SH-SY5Y (cell line): ENCODE measurements around the gene SNED1.

Experiments
- GATA2 ChIP-seq: IDR thresholded peaks from 2 replicates; pipeline ENCODE4 v1.6.1; 2011; ENCODE audit warnings: mild to moderate bottlenecking, low read depth, low read length
- GATA3 ChIP-seq: IDR thresholded peaks from 2 replicates; pipeline ENCODE4 v1.6.1; 2011; ENCODE audit warnings: low read depth, mild to moderate bottlenecking, low read length, moderate library complexity

The SNED1 gene

GRCh38 chr2:241110089-241110606 lies 111.7 kb downstream of the SNED1 start:
- no peak for TF ChIP-seq GATA2
- no peak for TF ChIP-seq GATA3

GRCh38 chr2:241110607-241111439 lies 112.4 kb downstream of the SNED1 start:
- TF ChIP-seq GATA2 (no peak), GATA3 (no peak)

DNA sequence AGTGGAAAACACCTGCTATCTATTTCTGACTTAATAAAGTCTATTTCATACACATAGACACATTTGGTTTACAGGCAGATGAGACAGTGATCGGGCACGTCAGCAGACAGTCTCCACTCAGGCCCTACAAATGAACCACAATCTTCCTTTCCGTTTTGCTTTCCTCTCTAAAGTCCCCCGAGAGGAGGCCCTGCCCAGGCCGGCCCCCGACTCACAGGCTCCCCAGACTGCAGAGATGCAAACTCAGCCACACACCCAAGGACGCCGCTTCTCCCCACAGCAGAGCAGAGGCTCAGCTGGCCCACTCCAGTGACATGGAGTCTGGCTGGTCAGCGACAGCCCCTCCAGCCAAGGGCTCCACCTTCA lies 113.0 kb downstream of the SNED1 start:
- TF ChIP-seq GATA2: no peak
- no peak for TF ChIP-seq GATA3

- TF ChIP-seq GATA3 (no peak), GATA2 (no peak)
Measured at GRCh38 chr2:241112046-241112445, 113.6 kb downstream of the SNED1 start.

DNA sequence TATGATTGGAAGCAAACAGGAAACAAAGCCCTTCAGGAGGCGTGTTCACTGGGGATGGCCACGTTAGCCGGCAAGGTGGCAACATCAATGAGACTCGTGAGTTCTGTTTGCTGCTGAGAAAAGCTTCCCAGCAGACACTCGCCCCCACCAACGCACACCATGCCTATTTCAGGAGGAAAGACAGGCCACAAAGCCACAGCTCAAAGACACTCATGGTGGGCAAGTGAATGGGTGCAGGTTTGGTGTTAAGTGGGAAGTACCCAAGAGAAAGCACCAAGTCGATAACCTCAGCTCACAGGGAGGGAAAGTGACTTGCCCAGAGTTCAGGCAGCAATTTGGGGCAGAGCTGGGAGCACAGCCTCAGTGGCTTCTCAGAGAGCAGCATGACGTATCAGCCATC lies 114.2 kb downstream of the SNED1 start:
- no peak for TF ChIP-seq GATA2
- TF ChIP-seq GATA3: no peak

- TF ChIP-seq GATA2 (no peak), GATA3 (no peak)
Measured at GRCh38 chr2:241114836-241115235, 116.4 kb downstream of the SNED1 start.

- no peak for TF ChIP-seq GATA2
- TF ChIP-seq GATA3: no peak
Measured at GRCh38 chr2:241115361-241115760, 116.9 kb downstream of the SNED1 start.

GRCh38 chr2:241116606-241117560 lies 118.5 kb downstream of the SNED1 start:
- TF ChIP-seq GATA3: no peak
- TF ChIP-seq GATA2: no peak

GRCh38 chr2:241118737-241119505 lies 120.5 kb downstream of the SNED1 start:
- TF ChIP-seq GATA3 (no peak), GATA2 (no peak)

DNA sequence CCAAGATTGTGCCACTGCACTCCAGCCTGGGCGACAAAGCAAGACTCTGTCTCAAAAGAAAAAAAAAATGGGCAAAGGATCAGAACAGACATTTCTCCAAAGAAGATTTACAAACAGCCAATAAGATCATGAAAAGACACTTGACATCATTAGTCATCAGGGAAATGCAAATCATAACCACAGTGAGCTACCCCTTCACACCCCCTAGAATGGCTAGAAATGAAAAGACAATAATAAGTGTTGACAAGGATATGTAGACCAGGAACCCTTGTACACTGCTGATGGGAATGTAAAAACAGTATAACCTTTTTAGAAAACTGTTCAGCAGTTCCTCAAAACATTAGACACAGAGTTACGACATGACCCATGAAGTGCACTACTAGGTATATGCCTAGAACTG lies 122.0 kb downstream of the SNED1 start:
- no peak for TF ChIP-seq GATA3
- no peak for TF ChIP-seq GATA2

DNA sequence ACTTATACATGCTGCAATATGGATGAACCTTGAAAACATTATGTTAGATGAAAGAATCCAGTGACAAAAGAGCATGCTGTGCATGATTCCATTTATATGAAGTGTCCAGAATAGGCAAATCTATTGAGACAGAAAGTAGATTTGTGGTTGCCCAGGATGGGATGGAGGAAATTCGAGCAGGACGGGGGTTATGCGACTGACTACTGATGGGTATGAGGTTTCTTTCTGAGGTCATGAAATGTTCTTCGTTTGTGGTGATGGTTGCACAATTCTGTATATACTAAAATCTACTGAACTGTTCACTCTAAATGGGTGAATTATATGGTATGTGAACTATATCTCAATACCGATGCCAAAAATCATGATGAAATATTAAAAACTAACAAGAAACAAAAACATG lies 122.6 kb downstream of the SNED1 start:
- no peak for TF ChIP-seq GATA3
- TF ChIP-seq GATA2: no peak

DNA sequence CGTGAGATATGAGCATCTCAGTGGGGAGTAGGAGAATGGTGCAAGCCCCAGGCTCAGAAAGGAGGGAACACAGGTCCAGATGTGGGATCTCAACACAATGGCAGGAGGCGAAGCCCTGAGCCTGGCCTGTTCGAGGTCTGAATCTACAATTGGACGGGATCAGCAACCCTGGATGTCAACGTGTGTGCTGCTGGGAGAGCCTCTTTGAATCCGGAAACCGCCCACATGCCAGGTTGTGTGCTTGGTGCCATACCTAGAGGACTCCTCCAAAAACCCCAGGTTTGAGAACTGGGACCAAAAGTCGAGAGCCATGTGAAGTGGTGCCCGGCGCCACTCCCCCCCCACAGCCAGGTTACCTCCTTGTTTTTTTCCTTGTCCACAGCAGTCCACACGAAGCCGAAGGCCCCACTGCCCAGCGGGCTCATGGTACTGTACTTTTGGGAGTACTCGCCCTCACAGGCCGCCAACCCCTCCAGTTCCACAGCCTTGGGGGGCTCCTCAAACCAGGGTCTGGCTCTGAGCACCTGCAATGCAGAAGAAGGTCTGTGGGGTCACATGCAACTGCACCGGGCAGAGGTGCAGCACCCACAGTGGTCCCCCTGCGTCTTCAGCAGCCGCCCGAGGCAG lies 124.1 kb downstream of the SNED1 start:
- TF ChIP-seq GATA3 (no peak), GATA2 (no peak)

GRCh38 chr2:241123816-241124536 lies 125.6 kb downstream of the SNED1 start:
- TF ChIP-seq GATA3: no peak
- TF ChIP-seq GATA2: no peak
